ENCODE results near the gene LPP.

Gene LPP

DNA sequence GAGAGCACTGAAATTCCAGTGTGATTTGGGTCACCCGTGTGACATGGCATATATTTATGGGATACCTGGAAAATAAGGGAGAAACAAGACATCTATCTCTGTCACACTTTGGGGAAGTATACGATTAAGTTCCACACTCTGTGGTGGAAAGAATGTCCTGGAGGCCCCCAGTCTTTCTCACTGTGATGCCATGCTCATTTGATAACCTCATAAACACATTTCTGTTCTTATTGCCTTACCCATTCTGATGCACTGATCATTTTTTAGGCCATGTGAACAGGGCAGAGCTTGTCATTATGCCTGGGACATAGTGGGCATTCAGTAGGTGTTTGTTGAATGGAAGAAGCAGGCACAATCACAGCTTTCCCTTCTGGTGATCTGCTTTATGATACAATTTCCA, 668.5 kb downstream of the LPP start:
- DNase-seq: no peak

DNA sequence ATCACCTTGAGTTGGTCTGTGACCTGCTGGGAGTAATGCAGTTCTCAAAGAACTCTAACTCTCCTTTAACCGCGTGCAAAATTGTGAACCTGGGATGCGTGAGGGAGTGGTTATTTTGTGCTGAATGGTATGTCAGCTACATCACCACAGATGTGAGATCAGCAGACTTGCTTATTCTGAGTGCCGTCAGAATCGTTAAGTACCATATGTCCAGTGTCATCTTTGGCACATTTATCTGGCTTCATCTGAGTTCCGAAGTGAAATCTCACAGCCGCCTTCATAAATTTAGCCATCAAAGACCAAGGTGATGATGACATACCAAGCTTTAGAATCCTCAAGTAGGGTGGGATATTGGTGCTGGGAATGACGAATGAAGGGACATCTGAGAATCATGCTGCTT, 670.6 kb downstream of the LPP start:
- no peak for DNase-seq

GRCh38 chr3:188825901-188826300, 671.9 kb downstream of the LPP start:
- no peak for DNase-seq

DNA sequence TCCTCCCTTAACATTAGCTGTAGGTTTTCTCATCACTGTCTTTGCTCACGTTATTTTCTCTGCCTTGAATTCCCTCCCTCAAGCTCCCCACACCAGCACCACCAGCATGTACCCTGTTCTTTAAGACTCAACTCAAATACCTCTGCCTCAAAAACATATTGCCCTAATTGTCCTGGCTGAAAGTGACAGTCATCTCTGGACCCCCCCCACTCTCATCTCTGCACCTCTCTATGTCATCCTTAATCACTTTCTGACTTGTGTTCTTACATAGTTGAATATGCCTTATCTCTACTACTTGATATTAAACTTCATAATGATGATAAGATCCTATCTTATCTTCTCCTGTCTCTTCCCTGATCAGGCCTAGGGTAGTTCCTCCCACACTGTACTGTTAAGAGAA, 672.6 kb downstream of the LPP start:
- no peak for DNase-seq

DNA sequence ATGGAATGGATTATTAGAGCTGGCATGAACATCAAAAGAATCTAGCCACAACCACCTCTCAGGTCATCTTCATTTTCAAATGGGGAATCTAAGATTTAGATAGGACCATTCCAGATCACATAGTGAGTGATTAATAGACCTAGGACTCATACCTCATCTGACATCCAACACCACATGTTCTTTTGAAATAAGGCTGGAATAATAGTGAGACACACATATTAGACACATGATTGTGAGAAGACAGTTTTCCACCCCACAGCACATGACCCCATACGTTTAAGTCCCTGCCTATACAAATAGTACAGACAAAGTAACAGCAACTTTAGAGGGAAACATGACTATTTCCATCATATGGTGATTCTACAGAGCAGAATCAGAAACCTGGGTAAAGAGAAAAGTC, 673.1 kb downstream of the LPP start:
- DNase-seq: no peak

- no peak for DNase-seq
Observed at GRCh38 chr3:188827576-188827975, 673.6 kb downstream of the LPP start.

DNA sequence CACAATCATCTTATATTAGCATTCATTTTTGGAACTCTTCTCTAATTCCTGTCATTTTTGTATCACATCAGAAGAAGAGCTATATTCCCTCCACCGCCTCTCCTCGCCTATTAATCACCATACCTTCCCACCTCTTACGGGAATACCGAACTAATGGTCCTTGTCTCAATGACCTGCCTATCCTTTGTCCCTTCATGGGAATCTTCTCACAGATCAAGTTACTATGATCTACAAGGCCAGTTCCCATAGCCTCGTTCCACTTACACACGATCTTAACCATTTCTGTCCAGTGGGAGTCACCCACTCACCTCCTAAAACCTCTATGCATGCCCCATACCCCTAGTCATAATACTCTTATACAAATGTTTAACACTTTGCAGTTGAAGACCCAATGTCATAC, 675.2 kb downstream of the LPP start:
- no peak for DNase-seq

DNA sequence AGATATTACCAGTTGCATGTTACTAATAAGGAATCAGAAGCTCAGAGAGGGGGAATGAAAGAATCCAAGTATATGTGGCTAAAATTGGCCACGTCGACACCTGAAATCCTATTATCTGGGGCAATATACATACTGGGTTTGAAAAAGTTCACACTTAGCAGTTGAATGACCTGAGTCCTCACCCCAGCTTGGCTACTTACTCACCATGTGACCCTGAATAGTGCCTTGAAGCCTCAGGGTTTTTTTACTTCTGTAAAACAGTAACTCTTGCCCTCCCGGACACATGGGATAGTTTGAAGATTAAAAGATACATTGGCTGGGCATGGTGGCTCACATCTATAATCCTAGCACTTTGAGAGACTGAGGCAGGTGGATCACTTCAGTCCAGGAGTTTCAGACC, 675.6 kb downstream of the LPP start:
- DNase-seq: no peak

DNA sequence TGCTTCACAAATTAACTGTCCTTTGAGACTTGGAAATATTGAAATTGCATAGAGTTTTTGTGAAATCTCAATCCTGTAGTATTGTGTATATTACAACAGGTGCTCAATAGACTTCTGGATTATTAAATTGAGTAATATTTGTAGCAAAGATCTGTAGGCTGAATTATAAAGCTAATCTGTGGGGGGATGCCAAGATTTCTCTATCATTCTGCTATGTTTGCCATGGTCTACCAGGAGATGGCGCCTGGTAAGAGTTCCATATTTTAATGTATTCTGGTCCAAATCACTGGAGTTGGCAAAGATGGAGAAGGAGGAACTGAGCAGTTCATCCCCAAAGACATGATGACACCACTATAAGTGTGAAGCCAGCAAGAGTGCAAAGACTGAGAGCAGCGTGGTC, 676.9 kb downstream of the LPP start:
- peak in 1 of 2 experiments; percentile 5 for DNase-seq

GRCh38 chr3:188832146-188832545, 678.2 kb downstream of the LPP start:
- DNase-seq: no peak

DNA sequence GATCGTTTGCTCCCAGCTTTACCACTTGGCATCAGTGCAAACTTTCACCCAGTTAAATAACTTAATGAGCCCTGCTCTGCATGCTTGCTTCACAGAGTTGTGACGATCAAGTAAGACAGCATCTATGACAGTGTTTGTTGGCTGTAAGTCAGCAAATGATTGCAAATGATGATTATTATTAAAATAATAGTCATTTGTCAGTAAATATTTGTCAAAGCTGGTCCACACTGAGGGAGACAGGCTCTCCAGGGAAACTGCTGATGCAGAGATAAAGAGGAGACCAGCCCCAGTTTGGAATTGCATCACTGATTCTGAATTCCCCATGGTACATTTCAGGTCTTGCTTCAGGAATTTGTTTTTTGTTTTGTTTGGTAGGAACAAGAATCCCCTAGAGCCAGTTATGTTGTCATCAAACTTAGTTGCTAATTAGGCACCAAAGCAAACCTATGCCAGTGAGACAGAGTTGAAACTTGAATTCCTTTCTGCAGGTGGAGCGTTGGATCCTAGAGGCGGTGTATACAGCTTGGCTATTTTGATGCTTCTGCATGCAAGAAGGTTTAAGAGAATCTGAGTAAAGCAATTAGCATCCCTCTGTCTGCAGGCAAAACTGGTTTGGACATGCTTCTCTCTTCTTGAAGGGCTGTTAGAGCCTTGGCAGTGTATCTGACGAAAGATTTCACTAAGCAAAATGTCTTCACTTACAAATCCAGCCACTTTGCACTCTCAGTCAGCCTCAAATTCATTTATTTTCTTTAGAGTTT, 679.2 kb downstream of the LPP start:
- no peak for DNase-seq

DNA sequence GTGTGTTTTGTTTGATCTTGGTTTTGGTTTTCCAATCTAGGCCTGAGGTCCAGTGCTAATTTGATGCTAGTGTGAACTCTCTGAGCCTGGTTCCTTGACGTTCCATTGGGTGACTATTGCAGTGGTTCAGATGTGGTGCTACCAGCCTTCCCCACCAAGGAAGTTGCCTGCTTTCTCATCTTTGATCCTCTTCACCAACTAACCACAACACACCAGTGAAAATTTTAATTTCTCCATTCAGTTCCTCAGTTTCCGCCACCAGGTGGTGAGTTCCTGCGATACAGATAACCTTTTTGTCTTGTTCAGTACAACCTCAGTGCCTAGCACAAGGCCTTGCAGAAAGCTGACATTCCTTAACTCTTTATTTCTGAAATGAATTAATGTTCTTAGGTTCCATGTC, 680.4 kb downstream of the LPP start:
- DNase-seq: no peak

- DNase-seq: no peak
Observed at GRCh38 chr3:188839187-188839695, 685.3 kb downstream of the LPP start.

- DNase-seq: no peak
Observed at GRCh38 chr3:188840290-188840689, 686.3 kb downstream of the LPP start.

GRCh38 chr3:188841906-188842305, 687.9 kb downstream of the LPP start:
- DNase-seq: no peak

DNA sequence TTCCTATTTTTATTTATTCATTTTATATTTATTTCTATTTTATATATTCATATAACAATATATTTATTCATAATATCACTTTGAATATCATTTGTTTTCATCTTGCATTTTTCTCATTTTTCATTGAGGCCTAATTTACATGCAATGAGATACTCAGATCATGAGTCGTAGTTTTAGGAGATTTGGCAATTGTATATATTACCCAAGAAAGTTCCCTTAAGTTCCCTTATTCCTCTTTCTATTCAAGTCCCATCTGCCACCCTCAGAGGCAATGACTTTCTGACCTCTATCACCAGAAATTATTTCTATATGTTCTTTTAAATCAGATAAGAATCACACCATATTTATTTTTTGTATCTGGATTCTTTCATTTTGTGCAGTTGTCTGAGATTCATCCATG, 688.7 kb downstream of the LPP start:
- no peak for DNase-seq

DNA sequence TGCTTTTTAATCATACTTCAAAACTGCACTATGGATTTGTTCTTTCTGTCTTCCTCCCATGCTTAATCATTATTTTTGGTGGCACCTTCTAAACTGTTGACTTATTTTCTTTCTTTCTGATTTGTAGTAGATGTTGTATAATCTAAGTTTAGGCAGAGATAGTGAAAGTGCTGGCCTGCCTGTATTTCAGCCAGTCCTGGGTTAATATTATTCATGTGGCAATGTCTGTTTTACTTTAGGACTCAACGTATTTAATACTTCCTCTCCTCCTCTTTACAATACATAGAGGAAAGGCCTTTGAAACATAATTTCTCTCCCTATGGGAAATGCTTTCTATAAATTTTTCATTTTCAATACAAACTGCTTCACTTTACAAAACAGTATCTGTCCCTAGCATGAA, 690.1 kb downstream of the LPP start:
- no peak for DNase-seq

GRCh38 chr3:188845514-188845913, 691.6 kb downstream of the LPP start:
- no peak for DNase-seq

DNA sequence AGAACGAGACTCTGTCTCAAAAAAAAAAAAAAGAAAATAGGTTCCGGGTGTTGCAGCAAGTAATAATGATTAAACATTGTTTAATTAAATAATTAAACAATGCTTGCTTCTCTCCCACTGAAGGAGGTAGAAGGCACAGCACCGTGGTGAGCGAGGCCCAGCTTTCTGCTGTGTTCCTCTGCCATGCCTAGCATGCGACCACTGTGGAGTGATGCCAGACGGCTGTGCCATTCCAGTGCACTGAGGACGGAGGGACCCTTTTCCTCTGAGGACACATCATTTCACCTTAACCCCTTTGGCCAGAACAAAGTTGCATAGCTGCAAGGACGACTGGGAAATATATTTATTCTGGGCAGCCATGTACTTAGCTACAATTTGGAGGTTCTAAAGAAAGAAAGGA, 695.0 kb downstream of the LPP start:
- DNase-seq: no peak

DNA sequence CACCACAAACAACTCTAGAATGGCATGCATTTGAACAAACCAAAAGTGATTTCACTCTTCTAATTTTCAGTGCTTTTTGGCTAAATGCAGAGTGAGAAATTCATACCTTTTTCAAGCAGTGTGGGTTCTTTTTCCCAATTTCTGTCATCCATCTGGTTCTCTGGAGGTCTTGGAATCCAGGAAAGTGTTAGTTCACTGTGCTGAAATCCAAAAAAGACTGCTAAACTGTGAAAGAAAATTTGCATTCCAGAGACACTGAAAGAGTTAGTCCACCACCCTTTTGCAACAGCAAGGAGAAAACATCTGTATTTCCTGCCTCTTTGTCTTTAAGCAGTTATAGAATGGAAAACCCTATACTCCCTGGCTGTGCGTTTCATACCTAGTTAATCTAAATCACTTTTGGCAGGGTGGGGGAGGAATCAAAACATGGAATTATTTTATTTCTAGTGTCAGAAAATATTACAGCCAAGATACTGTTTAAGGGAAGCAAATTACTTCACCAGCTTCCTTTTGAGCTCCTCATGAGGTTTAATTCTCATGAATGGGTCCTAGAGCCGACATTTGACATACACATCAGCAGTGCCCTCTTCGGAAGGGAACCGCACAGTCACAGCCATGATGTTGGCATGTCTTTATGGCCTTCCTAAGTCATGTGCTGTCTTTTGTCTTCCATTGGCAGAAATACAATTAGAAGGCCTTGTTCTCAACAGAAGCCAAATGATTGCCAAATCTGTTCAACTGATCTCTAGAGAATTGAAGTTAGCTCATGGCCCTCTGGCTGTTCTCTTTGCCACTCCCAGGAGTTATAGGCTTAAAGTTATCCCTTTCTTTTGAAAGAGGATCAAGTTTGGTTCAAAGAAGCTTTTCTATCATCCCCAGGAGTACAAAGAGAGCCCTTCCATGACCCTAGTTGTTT, 700.2 kb downstream of the LPP start:
- DNase-seq: no peak

DNA sequence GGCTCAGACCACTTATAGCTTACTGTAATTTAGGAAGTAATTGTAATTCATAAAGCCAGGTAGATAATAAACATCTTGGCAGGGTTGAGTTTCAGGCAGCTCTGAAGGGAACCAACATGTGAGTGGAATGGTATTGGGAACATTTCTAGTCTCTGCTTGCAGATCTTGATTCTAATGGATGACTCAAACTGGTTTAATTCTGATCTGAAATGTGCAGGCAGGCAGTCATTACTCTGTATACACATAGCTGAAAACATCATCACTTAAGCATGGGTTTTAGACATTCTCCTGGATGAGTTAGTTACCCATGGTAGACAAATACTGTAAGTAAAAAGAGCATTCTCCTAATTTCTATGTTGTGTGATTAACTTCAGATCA, 700.8 kb downstream of the LPP start:
- no peak for DNase-seq

- DNase-seq: no peak
Observed at GRCh38 chr3:188855675-188856074, 701.7 kb downstream of the LPP start.

DNA sequence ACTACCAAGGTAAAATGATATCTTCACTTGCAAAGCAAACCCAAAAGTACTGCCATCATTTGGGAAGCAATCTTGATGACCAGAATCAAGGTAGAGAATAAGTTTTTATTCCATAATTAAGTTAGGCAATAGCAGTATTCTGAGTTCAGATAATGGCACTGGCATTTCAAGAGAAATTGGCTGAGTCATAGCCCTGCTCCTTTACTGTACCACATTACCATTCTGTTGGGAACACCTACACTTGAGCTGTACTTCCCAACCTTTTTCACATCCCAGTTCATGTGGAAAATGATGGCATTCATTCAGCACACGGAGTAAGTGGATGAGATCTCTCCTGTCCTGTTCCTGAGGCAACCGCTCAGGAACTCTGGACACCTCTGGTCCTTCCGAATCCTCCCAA, 706.2 kb downstream of the LPP start:
- no peak for DNase-seq

Data from SW 1271 (cell line).